MCF 10A (cell line): Measurements from ENCODE around the gene L1TD1. TPM values are rescaled to one million over a fixed set of nuclear protein-coding genes. Genes with fewer than 3 reads are reported as not detected.

Source experiments
- BruUV-seq: library from RNA; stranded (reverse); fragments of 400-500 nt; replicated peaks from 2 replicates; lab custom pipeline; 2021; lab: Mats Ljungman, UMichigan
- CTCF ChIA-PET: fragments of 300-600 bp; sonication (Branson Sonifier 250); formaldehyde crosslinking; extraction: SDS; loops from one replicate; lab custom pipeline; 2021; ENCODE audit warnings: antibody characterized with exemption, inconsistent platforms; lab: Yijun Ruan, JAX
- POLR2A ChIA-PET: fragments of 300-600, 350-650 bp; sonication (Branson Sonifier 250); formaldehyde crosslinking; extraction: SDS; loops from one replicate; lab custom pipeline; 2020; ENCODE audit warnings: antibody characterized with exemption, inconsistent platforms; lab: Yijun Ruan, JAX
- DNase-seq: peaks from one replicate; pipeline ENCODE4 v3.0.0-alpha.2; 2018; ENCODE audit not compliant: unreplicated experiment
- H3K27ac Mint-ChIP-seq: one replicate; pipeline ENCODE4 v1.8.0; 2022; ENCODE audit warnings: mild to moderate bottlenecking, low read depth, mixed read lengths; ENCODE audit not compliant: unreplicated experiment
- H3K27me3 Mint-ChIP-seq: one replicate; pipeline ENCODE4 v1.8.0; 2022; ENCODE audit warnings: mixed read lengths; ENCODE audit not compliant: insufficient read depth, unreplicated experiment
- H3K36me3 Mint-ChIP-seq: one replicate; pipeline ENCODE4 v1.8.0; 2022; ENCODE audit warnings: mild to moderate bottlenecking, moderate library complexity, mixed read lengths; ENCODE audit not compliant: insufficient read depth, unreplicated experiment
- H3K4me1 Mint-ChIP-seq: one replicate; pipeline ENCODE4 v1.8.0; 2022; ENCODE audit warnings: mixed read lengths; ENCODE audit not compliant: insufficient read depth, unreplicated experiment
- H3K4me3 Mint-ChIP-seq: one replicate; pipeline ENCODE4 v1.8.0; 2022; ENCODE audit warnings: mild to moderate bottlenecking, moderate library complexity, mixed read lengths; ENCODE audit not compliant: unreplicated experiment
- H3K9me3 Mint-ChIP-seq: one replicate; pipeline ENCODE4 v1.8.0; 2022; ENCODE audit warnings: mixed read lengths; ENCODE audit not compliant: unreplicated experiment
- intact Hi-C: fragments of 100-400 bp; cut with micrococcal nuclease; formaldehyde crosslinking; loops from 2 replicates; pipeline ENCODE4 v1.14.1; 2022
- total RNA-seq: library from RNA; stranded (reverse); gene quantifications from 2 replicates; pipeline ENCODE4 v1.2.3, GENCODE V29; 2022
- TF ChIP-seq, protein P1 (sequence below): fragments of 200-600 bp; IDR thresholded peaks from one replicate; pipeline ENCODE4 v1.8.0; 2022; ENCODE audit warnings: antibody characterized with exemption, mild to moderate bottlenecking; ENCODE audit not compliant: unreplicated experiment

Gene L1TD1
- total RNA-seq, 1 experiment from 2014 or later = not detected

DNA sequence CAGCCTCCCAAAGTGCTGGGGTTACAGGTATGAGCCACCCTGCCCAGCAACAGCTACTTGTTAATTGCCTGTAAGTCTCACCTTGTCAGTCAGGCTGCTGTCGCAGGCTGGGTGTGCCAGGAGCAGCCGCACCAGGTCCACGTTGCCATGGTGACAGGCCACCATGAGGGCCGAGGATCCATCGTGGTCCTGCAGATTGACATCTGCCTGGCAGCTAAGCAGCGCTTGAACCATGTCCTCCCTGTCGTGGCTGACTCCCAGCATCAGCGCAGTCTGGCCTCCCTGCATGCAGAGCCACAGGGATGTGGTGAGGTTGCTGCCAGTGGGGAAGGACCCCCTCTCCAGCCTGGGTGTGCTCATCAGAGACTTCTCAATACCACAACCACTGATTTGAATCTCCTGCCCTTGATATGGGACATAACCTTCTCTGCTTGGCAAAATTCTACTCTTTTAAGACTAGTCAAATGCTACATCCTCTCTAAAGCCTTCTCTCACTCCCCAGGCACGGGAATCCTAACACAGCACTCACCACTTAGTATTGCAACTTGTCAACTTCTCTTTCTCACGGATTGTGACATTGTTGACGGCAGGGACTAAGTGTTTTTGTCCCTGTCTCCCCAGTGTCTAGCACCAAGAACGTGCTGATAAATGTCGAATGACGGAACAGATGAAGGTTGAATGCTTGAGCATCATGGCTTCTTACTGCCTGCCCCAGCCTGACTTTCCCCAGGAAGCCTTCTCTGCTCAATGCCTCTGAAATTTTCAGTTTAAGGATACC lies 52.9 kb downstream of the L1TD1 start:
- ChIA-PET POLR2A (interaction anchor here (0.8 to 1.4 kb wide), 2 partner anchors 10 to 17 kb away, joined by 3 to 6 read pairs; no protein-coding TSS in a partner anchor), CTCF (interaction anchor here (0.5 to 1.2 kb wide), 2 partner anchors 159 to 165 kb away, joined by 3 read pairs; no protein-coding TSS in a partner anchor)
- DNase-seq = no peak
- Mint-ChIP-seq H3K4me3 (no peak overlapping the region), H3K27me3 (no peaks in the 10 kb centered on the region), H3K4me1 (peaks cover 7% of the 10 kb centered on the region), H3K27ac (no peak overlapping the region), H3K9me3 (no peaks in the 10 kb centered on the region), H3K36me3 (no peaks in the 10 kb centered on the region)
- intact Hi-C loops = no loop called here
- TF ChIP-seq, protein P1, sequence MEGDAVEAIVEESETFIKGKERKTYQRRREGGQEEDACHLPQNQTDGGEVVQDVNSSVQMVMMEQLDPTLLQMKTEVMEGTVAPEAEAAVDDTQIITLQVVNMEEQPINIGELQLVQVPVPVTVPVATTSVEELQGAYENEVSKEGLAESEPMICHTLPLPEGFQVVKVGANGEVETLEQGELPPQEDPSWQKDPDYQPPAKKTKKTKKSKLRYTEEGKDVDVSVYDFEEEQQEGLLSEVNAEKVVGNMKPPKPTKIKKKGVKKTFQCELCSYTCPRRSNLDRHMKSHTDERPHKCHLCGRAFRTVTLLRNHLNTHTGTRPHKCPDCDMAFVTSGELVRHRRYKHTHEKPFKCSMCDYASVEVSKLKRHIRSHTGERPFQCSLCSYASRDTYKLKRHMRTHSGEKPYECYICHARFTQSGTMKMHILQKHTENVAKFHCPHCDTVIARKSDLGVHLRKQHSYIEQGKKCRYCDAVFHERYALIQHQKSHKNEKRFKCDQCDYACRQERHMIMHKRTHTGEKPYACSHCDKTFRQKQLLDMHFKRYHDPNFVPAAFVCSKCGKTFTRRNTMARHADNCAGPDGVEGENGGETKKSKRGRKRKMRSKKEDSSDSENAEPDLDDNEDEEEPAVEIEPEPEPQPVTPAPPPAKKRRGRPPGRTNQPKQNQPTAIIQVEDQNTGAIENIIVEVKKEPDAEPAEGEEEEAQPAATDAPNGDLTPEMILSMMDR = no peak
- BruUV-seq = no TSS peak

DNA sequence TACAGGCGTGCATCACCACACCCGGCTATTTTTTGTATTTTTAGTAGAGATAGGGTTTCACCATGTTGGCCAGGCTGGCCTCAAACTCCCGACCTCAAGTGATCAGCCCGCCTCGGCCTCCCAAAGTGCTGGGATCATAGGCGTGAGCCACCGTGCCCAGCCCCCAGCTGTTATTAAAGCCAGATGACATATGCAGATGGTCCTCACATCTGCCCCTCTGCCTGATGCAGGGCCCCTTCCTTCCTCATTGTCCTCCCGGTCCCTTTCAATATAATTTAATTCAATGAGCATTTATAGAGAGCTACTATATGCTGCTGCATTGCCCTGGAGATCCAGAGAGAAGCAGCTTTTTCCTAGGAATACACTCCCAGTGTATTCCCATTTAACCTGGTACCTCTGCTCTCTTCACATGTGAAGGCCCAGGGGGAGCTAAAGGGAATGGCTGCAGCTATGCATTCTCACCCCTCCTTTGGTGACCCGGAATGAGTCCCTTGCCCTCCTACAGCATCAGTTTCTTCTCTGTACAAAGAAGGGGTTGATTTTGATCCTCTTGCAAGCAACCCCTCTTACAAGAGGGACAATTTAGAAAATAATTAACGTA lies 55.6 kb downstream of the L1TD1 start:
- POLR2A ChIA-PET = interaction anchor here (1.1 kb wide), 1 partner anchor 12 kb away, joined by 5 read pairs; no protein-coding TSS in a partner anchor
- BruUV-seq = no TSS peak
- no peak overlapping the region for H3K4me3 Mint-ChIP-seq
- CTCF ChIA-PET = interaction anchor here (1.0 to 1.1 kb wide), 2 partner anchors 18 to 74 kb away, joined by 3 read pairs; no protein-coding TSS in a partner anchor
- TF ChIP-seq, protein P1 = no peak
- no peaks in the 10 kb centered on the region for H3K36me3 Mint-ChIP-seq
- DNase-seq = no peak
- H3K4me1 Mint-ChIP-seq = peaks cover 4% of the 10 kb centered on the region
- H3K27me3 Mint-ChIP-seq = no peaks in the 10 kb centered on the region
- H3K27ac Mint-ChIP-seq = no peak overlapping the region
- H3K9me3 Mint-ChIP-seq = no peaks in the 10 kb centered on the region
- intact Hi-C loops = no loop called here

GRCh38 chr1:62259551-62259950 lies 64.9 kb downstream of the L1TD1 start:
- intact Hi-C loops = no loop called here
- no TSS peak for BruUV-seq

More at GRCh38 chr1:62259551-62259950, 64.9 kb downstream of the L1TD1 start:
- Mint-ChIP-seq H3K27ac (no peak overlapping the region), H3K36me3 (no peaks in the 10 kb centered on the region), H3K4me3 (no peak overlapping the region), H3K9me3 (no peaks in the 10 kb centered on the region), H3K4me1 (no peaks in the 10 kb centered on the region), H3K27me3 (no peaks in the 10 kb centered on the region)
- ChIA-PET POLR2A (no interaction called here), CTCF (interaction anchor here (0.6 kb wide), 1 partner anchor 1268 kb away, joined by 3 read pairs; no protein-coding TSS in a partner anchor)
- no peak for DNase-seq
- TF ChIP-seq, protein P1 = no peak
